GM18858 (cell line): Measurements from ENCODE around the gene FRS3.

Source experiments
- ATAC-seq: cut with Tn5 transposase; IDR thresholded peaks from one replicate; pipeline ENCODE4 v1.9.1; 2021; ENCODE audit not compliant: unreplicated experiment

FRS3 gene

DNA sequence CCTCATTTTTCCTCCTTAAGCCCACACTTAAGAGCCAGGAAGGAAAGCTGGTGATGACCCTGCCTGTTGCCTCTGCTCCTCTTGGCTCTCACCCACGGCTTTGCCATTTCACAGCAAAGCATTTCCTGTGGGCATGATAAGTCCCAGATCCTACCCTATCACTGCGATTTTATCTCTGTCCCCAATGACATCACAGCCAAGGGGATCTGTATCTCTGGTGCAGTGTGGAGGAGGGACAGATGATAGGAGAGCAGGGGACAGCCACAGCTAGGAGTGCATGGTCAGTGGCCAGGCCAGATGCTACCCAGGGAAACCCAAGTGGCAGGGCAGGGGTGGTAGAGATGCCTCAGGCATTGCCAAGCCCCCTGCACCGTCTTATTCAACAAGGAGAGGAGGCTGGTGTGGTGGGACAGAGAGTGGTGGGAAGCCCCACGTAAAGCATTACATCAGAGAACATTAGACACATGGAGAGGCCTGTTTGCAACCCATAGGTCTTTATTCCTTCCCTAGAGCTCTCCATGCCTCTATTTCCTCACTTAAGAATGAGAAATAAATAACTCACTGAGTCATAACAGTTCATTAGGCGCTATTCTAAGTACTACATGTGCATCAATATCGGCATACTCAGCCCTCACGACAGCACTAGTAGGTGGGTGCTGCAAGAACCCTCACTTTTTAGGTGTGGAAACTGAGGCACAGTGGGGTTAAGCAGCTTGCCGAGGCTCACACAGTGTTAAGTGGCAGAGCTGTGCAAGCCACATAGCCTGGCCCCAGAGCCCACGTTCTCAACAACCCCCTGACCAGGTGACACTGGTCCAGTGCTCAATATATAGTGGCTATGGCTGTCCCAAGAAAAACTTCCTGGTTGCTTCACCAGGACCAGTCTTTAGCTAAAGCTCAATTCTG lies 48.9 kb downstream of the FRS3 start:
- no peak for ATAC-seq

DNA sequence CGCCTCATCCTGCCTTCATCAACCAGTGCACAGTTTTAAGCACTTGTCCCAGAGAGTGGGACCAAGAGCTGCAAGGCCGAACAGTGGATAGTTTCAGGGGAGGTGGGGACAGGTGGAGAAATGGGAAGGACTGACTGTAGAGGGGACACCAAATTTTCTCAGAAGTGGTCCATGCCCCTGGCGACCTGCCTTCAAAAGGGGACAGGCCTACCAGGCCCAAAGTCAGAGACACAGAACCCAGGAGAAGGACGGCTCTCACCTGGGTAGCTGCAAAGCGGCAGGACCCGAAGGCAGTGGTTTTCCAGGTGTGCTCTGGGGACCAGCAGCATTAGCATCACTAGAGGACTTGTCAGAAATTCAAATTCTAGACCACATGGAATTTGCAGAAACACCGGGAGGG lies 50.1 kb downstream of the FRS3 start:
- ATAC-seq, result no peak

DNA sequence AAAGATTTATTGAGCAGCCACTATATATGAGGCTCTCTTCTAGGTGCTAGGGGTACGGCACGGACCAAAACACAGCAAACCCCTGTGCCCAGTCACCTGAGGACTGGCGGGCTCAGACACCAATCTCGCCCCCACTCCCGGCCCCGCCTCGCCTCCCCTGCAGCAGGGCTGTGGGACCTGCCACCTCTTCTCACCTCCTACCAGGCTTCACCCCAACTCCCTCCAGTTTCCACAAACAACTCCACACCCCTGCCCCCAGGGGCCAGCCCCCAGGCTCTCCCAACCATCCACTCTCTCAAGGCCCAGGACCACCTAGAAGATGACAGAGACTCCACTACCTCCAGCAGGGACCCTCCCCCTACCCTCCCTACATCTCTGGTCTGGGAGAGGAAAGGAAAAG lies 50.7 kb downstream of the FRS3 start:
- no peak for ATAC-seq

DNA sequence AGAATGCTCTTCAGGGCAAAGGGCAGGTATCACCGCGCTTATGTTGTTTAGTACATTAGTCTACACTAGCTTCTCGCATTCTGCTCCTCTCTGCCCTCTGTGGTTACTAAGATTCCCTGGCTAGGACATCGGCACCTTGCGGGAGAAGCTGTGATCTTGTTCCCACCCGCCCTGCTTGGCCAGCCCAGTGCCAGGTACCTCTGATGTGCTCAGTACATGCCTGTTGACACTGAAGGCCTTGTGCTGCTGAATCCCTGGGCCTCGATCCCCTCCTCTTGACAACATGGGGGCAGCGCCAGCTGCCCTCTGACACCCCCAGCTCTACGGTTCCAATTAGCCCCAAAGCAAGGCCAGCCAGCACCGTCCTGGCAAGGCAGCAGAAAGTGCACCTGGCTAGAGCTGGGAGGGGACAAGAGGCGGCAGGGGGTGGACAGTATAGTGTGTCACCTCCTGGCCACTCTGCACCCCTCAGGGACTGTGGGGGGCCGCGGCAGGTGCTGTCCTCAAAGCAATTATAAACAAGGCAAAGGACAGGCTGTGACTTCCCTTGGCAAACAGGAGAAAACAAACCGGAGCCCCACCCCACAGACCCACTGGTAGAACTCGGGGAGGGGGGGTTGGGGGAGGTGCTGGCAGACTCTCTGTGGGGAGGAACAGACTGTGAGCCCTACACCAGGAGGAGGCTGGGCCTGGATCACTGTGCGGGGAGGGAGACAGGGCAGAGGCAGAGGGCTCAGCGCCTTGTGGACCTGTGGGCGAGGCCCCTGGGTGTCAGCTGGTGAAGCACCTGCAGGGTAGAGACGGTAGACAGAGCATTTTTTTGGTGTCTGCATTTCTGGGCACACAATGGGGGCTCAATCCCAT lies 51.4 kb downstream of the FRS3 start:
- ATAC-seq, result no peak

DNA sequence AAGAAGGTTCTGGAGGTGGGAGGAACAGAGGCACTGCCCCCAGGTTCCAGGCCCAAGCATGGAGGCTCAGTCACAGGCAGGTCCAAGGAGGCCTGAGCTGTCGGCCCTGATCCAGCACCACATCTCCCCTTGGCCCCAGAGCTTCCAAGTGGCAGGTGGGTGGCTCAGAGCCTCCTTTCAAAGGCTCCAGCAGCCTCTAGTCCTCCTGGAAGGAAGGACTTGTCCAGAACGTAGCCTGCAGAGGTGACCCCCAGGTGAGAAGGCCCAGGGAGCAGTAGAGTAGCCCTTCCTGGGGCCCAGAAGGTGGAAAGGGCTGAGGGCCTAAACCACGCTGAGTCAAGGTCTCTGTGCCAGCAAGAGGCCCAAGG lies 52.0 kb downstream of the FRS3 start:
- ATAC-seq, result no peak

DNA sequence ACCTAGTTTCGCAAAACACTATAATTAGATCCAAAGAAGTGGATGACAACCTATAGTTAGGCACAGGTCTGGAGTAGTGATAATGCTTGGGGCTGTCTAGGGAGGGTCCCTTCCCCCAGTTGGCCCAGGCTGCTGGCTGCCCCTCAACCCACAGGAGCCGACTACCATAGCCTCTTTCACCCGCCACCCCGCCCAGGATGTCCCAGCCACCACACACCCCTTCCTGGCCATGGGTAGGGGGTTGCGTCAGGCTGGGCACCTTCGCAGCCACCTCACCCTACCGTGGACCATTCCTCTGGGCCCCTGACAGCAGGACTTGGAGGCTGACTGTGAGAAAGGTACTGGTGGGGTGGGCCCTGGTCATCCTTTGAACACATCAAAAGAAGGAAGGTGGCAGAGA lies 52.8 kb downstream of the FRS3 start:
- no peak for ATAC-seq

DNA sequence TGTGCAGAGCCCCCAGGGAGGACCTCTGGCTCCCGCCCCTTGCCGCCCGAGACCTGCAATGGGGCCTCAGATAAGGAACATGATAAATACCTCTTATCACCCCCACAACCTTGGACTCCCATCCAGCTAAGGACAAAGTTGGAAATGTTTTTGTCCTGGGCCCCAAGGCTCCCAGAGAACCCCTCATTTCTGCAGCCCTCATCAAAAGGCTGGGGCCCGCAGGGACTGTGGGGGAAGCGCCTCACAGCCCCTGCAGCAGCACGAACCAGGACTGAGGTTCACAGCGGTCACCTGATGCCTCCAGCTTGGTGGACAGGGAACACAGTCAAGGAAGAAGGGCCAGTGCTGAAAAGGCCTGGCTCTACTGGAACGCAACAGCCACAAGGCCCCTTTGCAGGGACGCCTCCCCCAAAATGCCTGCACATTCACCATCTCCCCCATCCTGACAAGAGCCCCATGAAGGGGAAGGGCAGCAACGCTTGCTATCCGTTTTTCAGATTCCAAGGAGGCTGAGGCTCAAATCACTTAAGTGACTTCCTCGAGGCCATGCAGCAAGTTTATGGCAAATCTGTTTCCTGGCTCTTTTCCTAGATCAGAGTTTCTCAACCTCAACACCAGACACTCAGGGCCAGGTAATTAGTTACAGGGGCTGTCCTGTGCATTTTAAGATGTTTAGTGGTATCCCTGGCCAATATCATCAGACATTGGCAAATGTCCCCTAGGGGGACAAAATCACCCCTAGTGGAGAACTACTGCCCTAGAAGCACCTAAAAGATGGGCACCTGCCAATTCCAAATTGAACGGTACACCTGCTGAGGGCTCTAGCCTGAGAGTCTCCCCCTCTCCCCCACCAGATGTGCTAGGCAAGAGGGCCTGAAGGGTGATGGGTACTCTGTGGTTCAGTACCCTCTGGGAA lies 54.9 kb downstream of the FRS3 start:
- ATAC-seq, result no peak

DNA sequence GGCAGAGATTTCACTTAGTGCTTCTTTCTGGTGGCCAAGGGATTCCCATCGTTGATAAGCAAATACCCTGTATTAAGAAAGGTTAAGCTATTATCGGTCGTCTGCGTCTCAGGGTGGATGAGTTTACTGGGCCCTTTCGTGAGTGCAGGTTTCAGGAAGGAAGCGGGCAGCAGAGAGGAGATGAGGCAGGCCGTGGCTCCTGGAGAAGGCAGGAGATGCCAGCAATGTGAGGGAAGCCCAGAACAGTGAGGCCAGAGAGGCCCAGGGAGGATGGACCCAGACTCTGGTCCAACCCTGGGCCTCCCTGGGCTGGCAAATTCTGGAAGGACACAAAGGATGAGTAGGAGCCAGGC lies 55.5 kb downstream of the FRS3 start:
- no peak for ATAC-seq

DNA sequence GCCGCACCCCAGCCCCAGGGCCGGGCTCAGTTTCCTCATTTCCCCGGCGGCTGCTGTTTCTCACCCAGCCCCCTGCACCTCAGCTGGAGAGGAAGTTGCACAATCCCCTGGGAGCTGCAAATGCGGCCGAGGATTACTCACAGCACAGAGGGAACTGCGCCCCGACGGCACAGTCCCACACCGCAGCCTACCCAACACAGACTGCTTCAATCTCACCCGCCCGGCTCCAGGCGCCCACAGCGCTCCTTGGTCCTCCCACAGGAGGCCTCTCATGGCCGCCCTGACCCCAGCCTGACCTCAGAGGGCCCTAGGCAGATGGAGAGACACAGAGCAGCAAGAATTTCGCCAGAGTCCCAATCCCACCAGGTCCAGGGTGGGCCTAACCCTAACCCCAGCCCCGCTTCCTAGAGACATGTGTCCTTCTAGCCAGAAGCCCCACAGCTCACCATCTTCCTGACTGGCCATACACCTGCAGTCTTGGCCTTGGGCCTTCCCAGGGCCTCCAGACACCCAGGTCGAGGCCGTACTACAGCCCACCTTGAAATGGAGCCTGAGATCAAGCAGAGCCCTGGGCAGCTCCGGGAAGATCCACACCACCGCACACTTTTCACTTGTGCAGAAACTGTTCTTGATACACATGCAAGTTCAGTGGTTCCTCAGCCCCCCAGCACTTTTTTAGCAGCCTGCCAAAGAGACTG lies 56.0 kb downstream of the FRS3 start:
- peak; percentile 58 for ATAC-seq

DNA sequence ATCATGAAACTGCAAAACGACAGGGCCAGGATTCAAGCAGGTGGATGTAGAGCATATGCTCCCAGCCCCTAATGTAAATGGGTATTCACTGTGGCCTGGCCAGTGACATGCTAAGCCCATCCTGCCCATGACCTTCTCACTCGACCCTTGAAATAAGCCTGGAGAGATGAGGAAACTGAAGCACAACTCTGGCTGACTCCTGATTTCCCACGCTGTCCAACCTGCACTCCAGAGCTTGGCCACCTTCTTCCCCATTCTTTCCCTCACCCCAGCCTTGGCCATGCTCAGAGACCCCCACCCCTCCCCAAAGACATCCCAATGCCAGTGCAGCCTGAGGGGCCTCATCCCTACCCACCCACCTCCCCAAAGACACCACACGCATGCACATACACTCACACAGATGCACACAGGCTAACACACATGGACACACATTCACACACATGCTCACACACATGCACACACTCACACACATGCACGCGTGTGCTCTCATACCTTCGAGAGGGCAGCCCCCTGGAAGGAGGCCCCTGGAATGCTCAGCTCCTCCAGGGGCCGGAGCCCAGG lies 56.7 kb downstream of the FRS3 start:
- no peak for ATAC-seq

DNA sequence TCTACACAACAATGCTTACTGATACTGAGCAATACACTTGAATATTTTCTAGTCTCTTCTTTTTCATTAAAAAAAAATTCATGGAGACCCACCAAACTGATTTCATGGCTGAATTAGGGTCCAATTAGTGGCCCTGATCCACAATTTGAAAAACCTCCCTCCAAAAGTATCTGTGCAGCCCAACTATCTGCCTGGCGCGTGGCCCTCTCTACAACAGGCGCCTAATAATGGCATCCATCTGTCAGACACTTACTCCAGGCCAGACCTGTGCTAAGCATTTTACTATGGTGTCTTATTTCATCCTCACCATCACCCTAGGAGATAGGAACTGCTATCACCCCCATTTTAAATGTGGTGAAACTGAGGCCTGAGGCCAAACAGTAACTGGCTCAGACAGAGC lies 58.3 kb downstream of the FRS3 start:
- ATAC-seq, result no peak

DNA sequence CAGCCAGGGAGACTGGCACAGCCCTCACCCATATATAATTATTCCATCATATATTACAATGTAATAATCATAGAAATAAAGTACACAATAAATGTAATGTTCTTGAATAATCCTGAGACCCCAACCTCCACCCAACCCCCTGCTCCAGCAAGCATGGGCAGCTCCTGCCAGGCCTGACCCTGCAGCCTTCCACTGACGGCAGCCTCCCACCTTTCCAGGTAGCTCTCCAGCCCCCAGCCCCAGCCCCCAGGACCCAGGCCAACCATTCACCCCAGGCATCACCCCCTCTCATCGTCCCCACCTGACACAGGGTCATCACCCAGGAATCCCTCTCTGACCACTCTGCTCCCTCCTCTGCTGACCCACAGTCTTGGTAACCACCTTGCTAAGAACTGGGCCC lies 58.9 kb downstream of the FRS3 start:
- no peak for ATAC-seq

DNA sequence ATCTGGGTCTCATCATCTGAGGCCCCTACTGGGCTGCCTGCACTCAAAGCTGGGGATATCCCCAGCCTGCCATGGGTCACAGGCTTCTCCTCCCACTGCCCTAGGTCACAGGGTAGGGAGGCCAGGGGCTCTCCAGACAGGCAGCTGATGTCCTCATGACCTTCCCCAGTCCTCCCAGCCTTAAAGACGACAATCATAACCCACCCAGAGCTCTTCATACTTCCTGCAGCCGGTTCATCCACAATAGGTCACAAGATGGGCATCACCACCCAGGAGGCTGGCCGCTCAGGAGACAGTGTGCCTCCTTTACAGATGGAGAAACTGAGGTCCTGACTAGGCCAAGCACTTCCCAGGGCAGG lies 59.5 kb downstream of the FRS3 start:
- no peak for ATAC-seq
